IPS-20b (cell line): ENCODE results near the gene SLC25A12.
"Not testable (repeated sequence)": the region's sequence is repeated elsewhere in the genome, so short reads cannot be mapped to it uniquely, and the experiment has no call there.

Experiments used
- H3K27ac ChIP-seq: one replicate; pipeline ENCODE4 v1.5.1; 2013; ENCODE audit warnings: low read length
- H3K27me3 ChIP-seq: 2 replicates; pipeline ENCODE4 v1.6.1; 2013; ENCODE audit warnings: mild to moderate bottlenecking, low read length, inconsistent platforms; ENCODE audit not compliant: insufficient read depth
- H3K36me3 ChIP-seq: 2 replicates; pipeline ENCODE4 v1.6.1; 2013; ENCODE audit warnings: low read depth, mild to moderate bottlenecking, inconsistent platforms, low read length, moderate library complexity; ENCODE audit not compliant: insufficient read depth
- H3K4me1 ChIP-seq: 2 replicates; pipeline ENCODE4 v1.6.1; 2013; ENCODE audit warnings: mild to moderate bottlenecking, control low read depth, inconsistent platforms, low read length, moderate library complexity; ENCODE audit not compliant: insufficient read depth
- H3K4me3 ChIP-seq: 2 replicates; pipeline ENCODE4 v1.5.1; 2013; ENCODE audit warnings: mild to moderate bottlenecking, low read length, inconsistent platforms
- H3K9ac ChIP-seq: 2 replicates; pipeline ENCODE4 v1.6.1; 2013; ENCODE audit warnings: low read depth, mild to moderate bottlenecking, inconsistent platforms, low read length, moderate library complexity
- H3K9me3 ChIP-seq: 2 replicates; pipeline ENCODE4 v1.6.1; 2013; ENCODE audit warnings: mild to moderate bottlenecking, low read depth, low read length, inconsistent platforms; ENCODE audit not compliant: insufficient read depth

The SLC25A12 gene

GRCh38 chr2:171778515-171778914 lies 115.5 kb downstream of the SLC25A12 start:
- Histone ChIP-seq H3K9me3 (peaks cover 25% of the 10 kb centered on the region), H3K9ac (no peak overlapping the region)

GRCh38 chr2:171774581-171774980 lies 119.5 kb downstream of the SLC25A12 start:
- not testable (repeated sequence) for H3K4me3 ChIP-seq, H3K9ac ChIP-seq, H3K27me3 ChIP-seq, H3K27ac ChIP-seq, H3K36me3 ChIP-seq, H3K4me1 ChIP-seq
- H3K9me3 ChIP-seq, result peaks cover 37% of the 10 kb centered on the region

More at GRCh38 chr2:171778515-171778914, 115.5 kb downstream of the SLC25A12 start:
- H3K27me3 ChIP-seq, result no peaks in the 10 kb centered on the region
- no peak overlapping the region for H3K4me3 ChIP-seq
- H3K27ac ChIP-seq, result no peak overlapping the region
- H3K4me1 ChIP-seq, result no peaks in the 10 kb centered on the region
- H3K36me3 ChIP-seq, result 0 out of 2 replicates have a peak, but pooled peaks cover under 1% of the 10 kb centered on the region

- Histone ChIP-seq H3K27ac (no peak overlapping the region), H3K9me3 (peaks cover 26% of the 10 kb centered on the region), H3K9ac (no peak overlapping the region)
These were observed 121.7 kb downstream of the SLC25A12 start for GRCh38 chr2:171772373-171772772.

GRCh38 chr2:171771463-171771862 lies 122.6 kb downstream of the SLC25A12 start:
- H3K9me3 ChIP-seq, result peaks cover 26% of the 10 kb centered on the region

More at GRCh38 chr2:171772373-171772772, 121.7 kb downstream of the SLC25A12 start:
- no peaks in the 10 kb centered on the region for H3K4me1 ChIP-seq
- no peaks in the 10 kb centered on the region for H3K27me3 ChIP-seq
- no peaks in the 10 kb centered on the region for H3K36me3 ChIP-seq
- H3K4me3 ChIP-seq, result no peak overlapping the region

GRCh38 chr2:171763602-171764001 lies 130.4 kb downstream of the SLC25A12 start:
- peaks cover 5% of the 10 kb centered on the region for H3K4me1 ChIP-seq
- no peaks in the 10 kb centered on the region for H3K9me3 ChIP-seq
- H3K36me3 ChIP-seq, result 0 out of 2 replicates have a peak, but pooled peaks cover 3% of the 10 kb centered on the region
- no peak overlapping the region for H3K4me3 ChIP-seq
- no peak overlapping the region for H3K27ac ChIP-seq
- no peak overlapping the region for H3K9ac ChIP-seq
- no peaks in the 10 kb centered on the region for H3K27me3 ChIP-seq

More at GRCh38 chr2:171771463-171771862, 122.6 kb downstream of the SLC25A12 start:
- H3K27me3 ChIP-seq, result no peaks in the 10 kb centered on the region
- no peak overlapping the region for H3K4me3 ChIP-seq
- H3K4me1 ChIP-seq, result no peaks in the 10 kb centered on the region
- no peaks in the 10 kb centered on the region for H3K36me3 ChIP-seq
- no peak overlapping the region for H3K9ac ChIP-seq
- no peak overlapping the region for H3K27ac ChIP-seq

GRCh38 chr2:171762879-171763573 lies 131.0 kb downstream of the SLC25A12 start:
- Histone ChIP-seq H3K27ac (no peak overlapping the region), H3K9me3 (no peaks in the 10 kb centered on the region), H3K36me3 (0 out of 2 replicates have a peak, but pooled peaks cover 3% of the 10 kb centered on the region), H3K4me1 (peaks cover 5% of the 10 kb centered on the region), H3K9ac (no peak overlapping the region), H3K4me3 (no peak overlapping the region), H3K27me3 (no peaks in the 10 kb centered on the region)

- H3K27me3 ChIP-seq, H3K9ac ChIP-seq, H3K4me3 ChIP-seq, H3K36me3 ChIP-seq, H3K27ac ChIP-seq, H3K4me1 ChIP-seq, H3K9me3 ChIP-seq: not testable (repeated sequence)
These were observed 132.9 kb downstream of the SLC25A12 start for GRCh38 chr2:171761176-171761575.

GRCh38 chr2:171758762-171759161 lies 135.3 kb downstream of the SLC25A12 start:
- not testable (repeated sequence) for H3K27me3 ChIP-seq, H3K27ac ChIP-seq, H3K36me3 ChIP-seq, H3K9me3 ChIP-seq, H3K9ac ChIP-seq, H3K4me3 ChIP-seq, H3K4me1 ChIP-seq

- no peaks in the 10 kb centered on the region for H3K27me3 ChIP-seq
- H3K4me1 ChIP-seq, result no peaks in the 10 kb centered on the region
- H3K9me3 ChIP-seq, result no peaks in the 10 kb centered on the region
- no peak overlapping the region for H3K27ac ChIP-seq
- H3K36me3 ChIP-seq, result peaks cover 21% of the 10 kb centered on the region
- H3K9ac ChIP-seq, result no peak overlapping the region
- H3K4me3 ChIP-seq, result no peak overlapping the region
These were observed 139.6 kb downstream of the SLC25A12 start for GRCh38 chr2:171754254-171754939.

- Histone ChIP-seq H3K9me3 (no peaks in the 10 kb centered on the region), H3K36me3 (peaks cover 75% of the 10 kb centered on the region), H3K27me3 (no peaks in the 10 kb centered on the region), H3K4me1 (no peaks in the 10 kb centered on the region), H3K27ac (no peak overlapping the region), H3K4me3 (no peak overlapping the region), H3K9ac (no peak overlapping the region)
These were observed 146.7 kb downstream of the SLC25A12 start for GRCh38 chr2:171747371-171747770.

- no peak overlapping the region for H3K27ac ChIP-seq
- H3K36me3 ChIP-seq, result peaks cover 72% of the 10 kb centered on the region
- no peaks in the 10 kb centered on the region for H3K27me3 ChIP-seq
- no peak overlapping the region for H3K4me3 ChIP-seq
- H3K9ac ChIP-seq, result no peak overlapping the region
- no peaks in the 10 kb centered on the region for H3K9me3 ChIP-seq
- no peaks in the 10 kb centered on the region for H3K4me1 ChIP-seq
These were observed 148.2 kb downstream of the SLC25A12 start for GRCh38 chr2:171745806-171746205.

- Histone ChIP-seq H3K4me3 (no peak overlapping the region), H3K27me3 (no peaks in the 10 kb centered on the region), H3K27ac (no peak overlapping the region), H3K9ac (no peak overlapping the region), H3K36me3 (peaks cover 74% of the 10 kb centered on the region), H3K9me3 (no peaks in the 10 kb centered on the region), H3K4me1 (no peaks in the 10 kb centered on the region)
These were observed 148.9 kb downstream of the SLC25A12 start for GRCh38 chr2:171745141-171745540.
